ENCODE measurements around the gene LRRC4C. TPM values are rescaled to one million over a fixed set of nuclear protein-coding genes. Genes with fewer than 3 reads are reported as not detected.

LRRC4C gene
- total RNA-seq, 1 experiment from 2014 or later = not detected

GRCh38 chr11:40686765-40687164 is 772.7 kb downstream of the LRRC4C start:
- Histone ChIP-seq H3F3A (ENCODE audit: low read length, unreplicated experiment) (no peaks in the 10 kb centered on the region), H3K4me1 (ENCODE audit: insufficient read depth, low read length) (no peaks in the 10 kb centered on the region), H3K36me3 (ENCODE audit: low read depth, low read length) (no peaks in the 10 kb centered on the region), H3K9me3 (ENCODE audit: low read length) (no peaks in the 10 kb centered on the region), H3K4me3 (ENCODE audit: low read length) (no peak overlapping the region), H3K79me2 (ENCODE audit: low read length) (no peaks in the 10 kb centered on the region), H3K27me3 (ENCODE audit: low read length) (no peaks in the 10 kb centered on the region), H4K20me1 (ENCODE audit: low read length) (no peaks in the 10 kb centered on the region), H3K4me2 (ENCODE audit: low read length) (no peak overlapping the region), H3K9me2 (replicated peaks; ENCODE audit: low read length) (no peaks in the 10 kb centered on the region), H3K27ac (ENCODE audit: low read length) (no peak overlapping the region), H3K9ac (ENCODE audit: low read length) (no peak overlapping the region), H2AFZ (ENCODE audit: low read length) (no peak overlapping the region)
- BruUV-seq (replicated peaks) = no TSS peak
- intact Hi-C loops (cut with micrococcal nuclease) = no loop called here
- POLR2A ChIA-PET (ENCODE audit: unreplicated experiment) = no interaction called here
- CTCF ChIA-PET = no interaction called here
- ATAC-seq (no peak), DNase-seq (no peak)
- TF ChIP-seq, protein P1, sequence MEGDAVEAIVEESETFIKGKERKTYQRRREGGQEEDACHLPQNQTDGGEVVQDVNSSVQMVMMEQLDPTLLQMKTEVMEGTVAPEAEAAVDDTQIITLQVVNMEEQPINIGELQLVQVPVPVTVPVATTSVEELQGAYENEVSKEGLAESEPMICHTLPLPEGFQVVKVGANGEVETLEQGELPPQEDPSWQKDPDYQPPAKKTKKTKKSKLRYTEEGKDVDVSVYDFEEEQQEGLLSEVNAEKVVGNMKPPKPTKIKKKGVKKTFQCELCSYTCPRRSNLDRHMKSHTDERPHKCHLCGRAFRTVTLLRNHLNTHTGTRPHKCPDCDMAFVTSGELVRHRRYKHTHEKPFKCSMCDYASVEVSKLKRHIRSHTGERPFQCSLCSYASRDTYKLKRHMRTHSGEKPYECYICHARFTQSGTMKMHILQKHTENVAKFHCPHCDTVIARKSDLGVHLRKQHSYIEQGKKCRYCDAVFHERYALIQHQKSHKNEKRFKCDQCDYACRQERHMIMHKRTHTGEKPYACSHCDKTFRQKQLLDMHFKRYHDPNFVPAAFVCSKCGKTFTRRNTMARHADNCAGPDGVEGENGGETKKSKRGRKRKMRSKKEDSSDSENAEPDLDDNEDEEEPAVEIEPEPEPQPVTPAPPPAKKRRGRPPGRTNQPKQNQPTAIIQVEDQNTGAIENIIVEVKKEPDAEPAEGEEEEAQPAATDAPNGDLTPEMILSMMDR (conservative IDR thresholded peaks at IDR 0.05; ENCODE audit: low read depth, low read length) = no peak
- no peak for TF ChIP-seq EZH2 (IDR thresholded peaks at IDR 0.05; ENCODE audit: low read length, unreplicated experiment)
- no peak for TF ChIP-seq EZH2phosphoT487 (IDR thresholded peaks at IDR 0.05; ENCODE audit: borderline replicate concordance, low read length)

DNA sequence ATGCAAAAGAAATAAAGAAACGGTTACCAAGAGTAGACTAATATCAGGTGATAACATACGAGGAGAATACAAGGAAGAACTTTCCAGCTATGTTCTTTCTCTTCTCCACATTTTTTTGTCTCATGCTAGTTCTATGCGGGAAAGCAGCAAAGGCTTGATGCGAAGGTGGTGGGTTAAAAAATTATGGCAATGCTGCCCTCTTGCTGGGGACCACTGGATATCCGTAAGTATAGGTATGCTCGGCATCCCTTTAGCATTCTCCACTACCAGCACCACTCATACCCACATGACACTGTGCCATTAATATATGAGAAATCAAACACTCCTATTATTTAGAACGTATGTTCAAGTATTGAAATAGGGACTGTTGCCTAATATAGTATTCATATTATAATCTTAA is 776.4 kb downstream of the LRRC4C start:
- H3K79me2 ChIP-seq (ENCODE audit: low read length) = no peaks in the 10 kb centered on the region
- no peaks in the 10 kb centered on the region for H3K27me3 ChIP-seq (ENCODE audit: low read length)
- no peak overlapping the region for H2AFZ ChIP-seq (ENCODE audit: low read length)
- no peaks in the 10 kb centered on the region for H3K36me3 ChIP-seq (ENCODE audit: low read depth, low read length)
- H3K9ac ChIP-seq (ENCODE audit: low read length) = no peak overlapping the region
- no peak overlapping the region for H3K4me3 ChIP-seq (ENCODE audit: low read length)
- intact Hi-C loops (cut with micrococcal nuclease) = no loop called here
- H4K20me1 ChIP-seq (ENCODE audit: low read length) = no peaks in the 10 kb centered on the region
- ChIA-PET POLR2A (ENCODE audit: unreplicated experiment) (no interaction called here), CTCF (no interaction called here)
- H3K4me2 ChIP-seq (ENCODE audit: low read length) = no peak overlapping the region
- DNase-seq = no peak
- H3K9me2 ChIP-seq (replicated peaks; ENCODE audit: low read length) = no peaks in the 10 kb centered on the region
- H3K9me3 ChIP-seq (ENCODE audit: low read length) = no peaks in the 10 kb centered on the region
- ATAC-seq = no peak
- TF ChIP-seq EZH2phosphoT487 (IDR thresholded peaks at IDR 0.05; ENCODE audit: borderline replicate concordance, low read length) (no peak), EZH2 (IDR thresholded peaks at IDR 0.05; ENCODE audit: low read length, unreplicated experiment) (no peak)
- TF ChIP-seq, protein P1 (conservative IDR thresholded peaks at IDR 0.05; ENCODE audit: low read depth, low read length) = no peak
- H3F3A ChIP-seq (ENCODE audit: low read length, unreplicated experiment) = no peaks in the 10 kb centered on the region
- BruUV-seq (replicated peaks) = no TSS peak
- no peak overlapping the region for H3K27ac ChIP-seq (ENCODE audit: low read length)
- no peaks in the 10 kb centered on the region for H3K4me1 ChIP-seq (ENCODE audit: insufficient read depth, low read length)

DNA sequence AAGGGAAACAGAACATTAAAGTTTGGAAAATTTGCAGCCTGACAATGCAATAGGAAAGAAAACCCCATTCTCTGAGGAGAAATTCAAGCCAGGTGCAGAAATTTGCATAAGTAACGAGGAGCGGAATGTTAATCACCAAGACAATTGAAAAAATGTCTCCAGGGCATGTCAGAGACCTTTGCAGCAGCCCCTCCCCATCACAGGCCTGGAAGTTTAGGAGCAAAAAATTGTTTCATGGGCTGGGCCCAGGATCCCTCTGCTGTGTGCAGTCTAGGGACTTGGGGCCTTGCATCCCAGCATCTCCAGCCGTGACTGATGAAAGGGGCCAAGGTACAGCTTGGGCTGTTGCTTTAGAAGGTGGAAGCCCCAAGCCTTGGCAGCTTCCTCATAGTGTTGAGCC is 780.2 kb downstream of the LRRC4C start:
- Histone ChIP-seq H3K9me3 (ENCODE audit: low read length) (no peaks in the 10 kb centered on the region), H2AFZ (ENCODE audit: low read length) (no peak overlapping the region), H3K4me2 (ENCODE audit: low read length) (no peak overlapping the region), H3K9me2 (replicated peaks; ENCODE audit: low read length) (no peaks in the 10 kb centered on the region), H3K9ac (ENCODE audit: low read length) (no peak overlapping the region), H3K27me3 (ENCODE audit: low read length) (no peaks in the 10 kb centered on the region), H4K20me1 (ENCODE audit: low read length) (no peaks in the 10 kb centered on the region), H3K27ac (ENCODE audit: low read length) (no peak overlapping the region), H3K4me1 (ENCODE audit: insufficient read depth, low read length) (no peaks in the 10 kb centered on the region), H3F3A (ENCODE audit: low read length, unreplicated experiment) (no peaks in the 10 kb centered on the region), H3K79me2 (ENCODE audit: low read length) (no peaks in the 10 kb centered on the region), H3K36me3 (ENCODE audit: low read depth, low read length) (no peaks in the 10 kb centered on the region), H3K4me3 (ENCODE audit: low read length) (no peak overlapping the region)
- ATAC-seq (no peak), DNase-seq (no peak)
- intact Hi-C loops (cut with micrococcal nuclease) = no loop called here
- ChIA-PET CTCF (no interaction called here), POLR2A (ENCODE audit: unreplicated experiment) (no interaction called here)
- BruUV-seq (replicated peaks) = no TSS peak
- TF ChIP-seq, protein P1 (conservative IDR thresholded peaks at IDR 0.05; ENCODE audit: low read depth, low read length) = no peak
- TF ChIP-seq EZH2 (IDR thresholded peaks at IDR 0.05; ENCODE audit: low read length, unreplicated experiment) (no peak), EZH2phosphoT487 (IDR thresholded peaks at IDR 0.05; ENCODE audit: borderline replicate concordance, low read length) (no peak)
